DMS 273 treated with DMSO at 0.1 percent for 48 hours (cell line): ENCODE data around the gene MACROH2A1.
"Not testable (repeated sequence)": the region's sequence is repeated elsewhere in the genome, so short reads cannot be mapped to it uniquely, and the experiment has no call there.

Source experiments
- DNase-seq: peaks from one replicate; lab custom pipeline; 2025; lab: John Stamatoyannopoulos, UW

Gene MACROH2A1

DNA sequence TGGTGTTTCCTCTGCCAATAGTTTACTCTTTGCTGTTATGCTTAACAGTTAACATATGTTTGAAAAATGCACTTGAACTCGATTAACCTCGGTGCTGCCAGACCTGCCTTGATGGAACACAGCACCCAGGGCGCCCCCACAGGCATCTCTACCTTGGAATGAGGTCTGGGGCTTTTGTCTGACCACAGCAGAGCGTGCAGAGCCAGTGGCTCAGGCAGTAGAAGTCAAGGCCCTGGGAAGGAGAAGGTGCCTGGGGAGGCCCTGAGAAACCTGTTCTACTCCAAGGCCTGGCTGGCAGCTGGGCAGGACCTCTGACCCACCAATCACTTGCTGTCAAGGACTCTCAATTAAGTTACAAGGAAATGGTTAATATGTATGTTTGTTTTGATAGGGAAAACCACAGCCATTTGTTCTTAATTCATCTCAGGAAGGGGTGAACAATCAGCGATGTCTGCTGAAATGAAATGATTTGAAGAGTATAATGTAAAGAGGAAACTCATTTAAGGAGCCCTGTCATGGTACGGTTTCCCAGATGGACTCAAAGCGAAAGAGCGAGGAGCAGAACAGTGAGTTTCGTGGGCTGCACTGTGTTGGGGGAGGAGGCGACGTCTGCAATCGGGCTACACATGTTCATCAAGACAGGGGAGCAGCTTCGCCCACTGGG lies 21.9 kb downstream of the MACROH2A1 start:
- DNase-seq: no peak

DNA sequence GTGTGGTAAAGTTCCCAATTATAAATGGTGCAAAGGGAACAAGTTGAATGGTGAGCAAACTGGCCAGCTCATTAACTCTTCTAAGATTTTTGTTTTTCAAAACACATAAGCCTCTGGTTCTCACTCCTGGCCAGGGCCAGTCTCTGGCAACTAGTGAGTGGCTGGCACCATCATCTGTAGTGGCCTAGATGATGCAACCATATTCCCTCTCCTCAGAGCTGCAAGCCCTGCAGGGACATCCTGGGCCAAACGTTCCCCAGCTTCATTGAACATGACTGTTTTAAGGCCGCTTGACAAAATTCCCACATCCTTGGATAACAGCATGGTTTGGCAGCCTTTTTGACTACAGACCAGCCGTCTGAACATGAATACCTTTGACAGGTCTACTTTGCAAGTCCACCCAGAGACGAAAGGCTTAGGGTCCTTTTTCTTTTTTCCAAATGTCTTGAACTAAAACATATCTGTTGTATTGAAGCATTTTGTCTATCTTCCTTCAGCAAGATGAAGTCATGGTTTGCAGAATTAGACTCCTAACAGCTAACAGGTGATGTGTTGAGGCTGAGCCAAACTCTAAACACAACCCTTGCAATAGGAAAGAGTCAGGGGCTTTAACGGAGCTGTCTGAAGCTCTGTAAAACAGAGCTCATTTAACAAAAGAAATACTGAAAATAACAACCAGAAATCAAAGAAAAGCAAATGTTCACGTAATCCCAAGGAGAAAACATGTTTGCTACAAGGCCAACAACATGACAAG lies 23.8 kb downstream of the MACROH2A1 start:
- no peak for DNase-seq

DNA sequence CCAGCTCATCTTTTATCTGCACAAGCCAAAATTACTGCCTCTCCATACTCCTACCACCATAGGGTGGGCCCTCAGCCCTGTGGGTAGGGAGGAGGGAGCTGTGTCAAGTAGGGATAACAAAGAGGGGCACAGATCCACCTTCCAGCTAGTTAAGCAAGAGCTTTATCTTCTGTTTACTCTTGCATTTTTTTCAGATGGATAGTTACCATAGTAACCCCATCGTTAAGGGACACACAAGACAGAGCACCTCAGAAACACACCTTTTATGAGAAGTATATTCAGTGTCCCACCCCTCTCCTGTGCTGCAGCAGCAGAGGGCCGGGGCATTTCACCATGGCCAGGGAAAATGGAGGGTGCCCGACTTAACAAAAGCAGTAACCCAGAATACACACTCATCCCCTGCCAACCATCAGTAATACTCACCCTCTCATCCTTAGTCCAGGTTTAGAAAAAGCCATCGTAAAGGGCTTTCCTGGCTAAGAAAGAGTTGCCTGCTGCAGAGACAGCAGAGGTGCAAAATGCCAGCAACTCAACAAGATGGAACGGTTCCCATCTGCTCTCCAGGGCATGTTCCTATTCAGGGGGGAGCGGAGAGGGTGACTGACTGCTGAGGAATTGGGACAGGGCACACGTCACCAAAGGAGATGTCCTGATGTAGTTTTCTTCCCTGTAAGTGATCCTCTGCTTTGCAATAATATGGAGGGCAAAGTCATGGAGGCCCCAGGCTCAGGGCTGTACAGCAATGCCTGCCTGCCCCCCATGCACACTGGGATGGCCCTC lies 25.1 kb downstream of the MACROH2A1 start:
- DNase-seq: no peak

DNA sequence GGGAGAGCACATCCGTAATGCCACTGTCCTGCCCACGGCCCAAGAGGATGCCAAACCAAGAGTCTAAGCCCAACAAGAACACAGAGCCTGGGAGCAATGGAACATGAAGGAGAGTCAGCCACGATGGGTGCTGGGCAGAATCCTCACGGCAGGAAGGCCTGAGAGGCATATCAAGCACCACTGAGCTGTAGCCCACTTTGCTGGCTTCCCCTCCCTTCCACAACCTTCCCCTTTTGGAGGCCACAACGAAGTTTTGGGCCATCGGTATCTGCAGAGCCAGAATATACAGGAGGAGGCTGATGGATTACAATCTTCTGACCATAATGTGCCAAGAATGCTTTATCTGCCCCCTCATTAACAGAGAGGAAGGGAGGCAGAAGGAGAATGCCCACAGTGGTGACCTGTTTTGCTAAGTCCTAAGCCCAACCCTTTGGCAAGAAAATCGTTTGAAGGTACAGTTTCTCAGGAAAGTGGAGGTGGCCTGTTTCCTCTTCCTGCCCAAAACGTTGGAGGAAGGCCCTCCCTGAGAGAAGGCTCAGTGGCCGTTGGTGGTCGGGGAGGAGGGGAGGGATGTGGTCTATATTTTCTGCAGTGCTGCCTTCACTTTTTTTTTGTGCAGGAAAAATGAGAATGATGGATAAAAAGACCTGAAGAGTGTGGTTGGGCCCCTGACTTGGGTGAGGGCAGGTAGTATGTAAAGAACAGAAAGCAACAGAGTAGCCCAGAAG lies 26.2 kb downstream of the MACROH2A1 start:
- no peak for DNase-seq

DNA sequence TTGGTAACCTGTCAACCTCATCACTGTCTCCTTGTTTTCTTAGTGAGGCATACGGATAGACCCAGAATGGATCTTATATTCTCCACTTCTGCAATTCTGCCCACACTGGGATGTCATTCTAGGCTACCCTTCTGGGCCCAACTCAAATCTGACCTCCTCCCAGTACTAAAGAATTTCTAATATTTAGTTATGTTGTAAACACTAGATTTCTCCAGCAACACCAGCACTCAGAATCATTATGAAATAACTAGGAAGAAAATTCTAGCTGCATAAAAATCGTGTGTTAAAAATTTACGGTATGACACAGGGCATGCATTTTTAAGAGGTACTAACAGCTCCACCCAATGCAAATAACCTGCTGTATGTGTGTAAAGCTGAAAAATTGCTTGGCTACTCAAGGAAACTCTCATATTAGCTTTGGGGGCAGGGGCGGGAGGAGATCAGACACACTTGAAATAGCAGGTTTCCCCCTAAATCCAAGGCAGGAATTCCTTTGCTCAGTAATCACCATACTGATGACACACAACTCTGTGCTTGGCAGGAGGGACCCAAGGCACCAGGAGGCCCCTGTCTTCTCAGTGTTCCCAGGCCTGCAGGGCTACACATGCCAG lies 27.3 kb downstream of the MACROH2A1 start:
- DNase-seq: no peak

DNA sequence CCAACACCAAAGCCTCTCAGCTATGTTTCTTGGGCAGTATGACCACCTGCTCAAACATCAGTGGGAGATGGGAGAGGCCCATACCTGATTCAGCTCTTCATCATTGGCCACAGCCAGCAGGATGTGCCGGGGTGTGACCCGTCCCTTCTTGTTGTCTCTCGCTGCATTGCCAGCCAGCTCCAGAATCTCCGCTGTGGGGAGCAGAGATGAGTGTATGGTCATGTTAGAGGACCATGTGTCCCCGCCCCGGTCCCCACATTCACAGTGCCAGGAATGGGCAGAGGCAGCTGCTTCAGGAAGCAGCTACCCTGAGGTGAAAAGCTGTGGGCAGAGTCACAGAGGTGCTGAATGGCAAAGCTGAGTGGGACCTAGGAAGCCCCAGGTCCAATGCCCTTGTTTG lies 29.1 kb downstream of the MACROH2A1 start:
- DNase-seq: no peak

DNA sequence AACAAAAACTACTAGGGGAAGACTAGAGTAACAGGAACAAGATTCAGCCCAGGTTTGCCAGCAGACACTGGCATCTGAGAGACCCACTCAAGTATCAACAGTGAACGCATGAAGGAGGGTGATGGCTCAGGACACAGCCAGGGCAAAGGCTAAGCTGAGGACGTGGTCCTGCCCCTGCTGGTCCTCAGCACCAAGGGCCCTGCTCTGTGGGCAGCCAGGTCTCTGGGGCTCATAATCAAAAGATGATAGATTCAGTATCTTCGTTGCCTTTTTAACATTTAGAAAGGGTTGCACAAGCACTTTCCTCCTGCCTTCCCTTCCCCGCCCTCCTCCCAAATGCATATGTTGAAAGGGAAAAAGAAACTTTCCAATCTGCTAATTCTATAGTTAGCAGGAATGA lies 31.5 kb downstream of the MACROH2A1 start:
- no peak for DNase-seq

DNA sequence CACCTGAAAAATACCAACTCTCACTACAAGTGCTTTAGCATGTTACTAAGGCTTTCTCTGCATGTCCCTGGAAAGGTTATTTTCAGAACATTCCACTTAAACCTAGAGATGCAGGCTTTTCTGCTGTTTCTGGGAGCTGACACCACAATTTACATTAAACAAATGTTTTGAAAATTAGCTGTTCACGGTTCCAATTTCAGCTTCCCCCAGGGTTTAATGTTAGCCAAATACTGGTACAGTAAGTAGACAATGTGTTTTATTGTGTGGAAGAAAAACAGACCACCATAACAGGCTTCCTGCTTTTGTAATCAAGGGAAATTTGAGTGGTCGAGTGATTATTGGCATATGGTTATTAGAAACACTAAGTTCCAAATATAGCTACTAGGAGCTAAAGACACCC lies 32.0 kb downstream of the MACROH2A1 start:
- no peak for DNase-seq

DNA sequence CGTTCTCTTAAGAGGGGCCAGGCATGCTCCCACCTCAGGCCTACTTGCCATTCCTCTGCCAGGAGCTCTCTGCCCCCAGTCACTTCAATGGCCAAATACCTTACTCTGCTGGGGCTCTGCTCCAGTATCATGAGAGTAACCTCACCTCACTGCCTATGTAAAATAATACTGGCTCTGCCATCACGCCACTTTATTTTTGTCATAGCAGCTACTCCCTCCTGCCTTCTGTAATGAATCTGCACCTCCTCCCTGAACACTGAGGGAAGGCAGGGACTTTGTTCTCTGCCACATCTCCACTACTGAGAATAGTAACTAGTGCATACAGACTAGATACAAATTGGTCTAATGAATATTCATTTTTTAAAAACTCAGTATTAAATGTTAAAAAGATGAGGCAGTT lies 33.8 kb downstream of the MACROH2A1 start:
- DNase-seq: no peak

DNA sequence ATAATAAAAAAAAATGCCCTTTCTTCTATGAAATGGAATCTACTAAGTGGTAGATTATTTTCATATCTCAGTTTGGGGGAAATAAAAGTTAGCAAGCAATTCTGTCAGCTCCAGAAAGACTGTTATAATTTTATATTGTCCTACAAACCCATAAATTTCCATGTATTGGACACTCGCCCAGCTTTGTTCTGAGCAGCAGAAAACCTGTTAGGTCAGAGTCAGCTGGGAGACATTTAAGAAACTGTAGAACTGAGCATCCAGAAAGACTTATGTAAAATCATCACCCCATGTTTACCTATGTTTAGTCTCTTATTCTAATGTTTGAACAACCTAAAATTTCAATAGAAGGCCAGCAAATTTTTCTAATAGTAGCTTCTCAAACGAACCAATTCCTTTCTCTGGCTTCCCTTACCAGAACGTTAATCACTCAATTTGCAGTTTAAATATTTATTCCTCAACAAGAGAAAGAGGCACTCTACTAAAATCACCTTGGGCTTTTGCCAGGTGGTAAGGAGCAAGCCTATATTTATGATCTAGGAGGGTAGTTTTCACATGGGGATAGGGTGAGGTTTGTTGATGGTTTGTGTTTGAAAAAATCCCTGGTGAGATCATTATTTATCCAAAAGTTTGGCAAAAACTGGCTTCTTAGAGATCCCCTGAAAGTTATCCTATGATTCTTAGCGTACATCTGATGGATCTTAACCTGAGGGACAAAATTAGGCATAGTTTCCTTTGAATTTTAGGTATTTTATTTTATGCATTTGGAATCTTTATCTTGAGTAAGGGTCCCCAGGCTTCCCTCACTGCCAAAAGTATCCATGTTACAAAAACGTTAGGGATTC lies 34.4 kb downstream of the MACROH2A1 start:
- DNase-seq: no peak

DNA sequence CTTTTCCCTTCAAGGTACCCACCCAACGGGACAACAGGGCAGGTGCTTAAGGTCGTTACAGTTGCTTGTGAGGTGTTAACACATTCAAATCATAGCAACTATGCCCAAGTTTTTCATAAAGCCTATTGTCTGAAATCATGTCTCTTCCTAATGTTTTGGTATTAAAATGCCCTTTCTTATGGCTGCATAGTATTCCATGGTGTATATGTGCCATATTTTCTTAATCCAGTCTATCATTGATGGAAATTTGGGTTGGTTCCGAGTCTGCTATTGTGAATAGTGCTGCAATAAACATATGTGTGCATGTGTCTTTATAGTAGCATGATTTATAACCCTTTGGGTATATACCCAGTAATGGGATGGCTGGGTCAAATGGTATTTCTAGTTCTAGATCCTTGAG lies 35.7 kb downstream of the MACROH2A1 start:
- not testable (repeated sequence) for DNase-seq

DNA sequence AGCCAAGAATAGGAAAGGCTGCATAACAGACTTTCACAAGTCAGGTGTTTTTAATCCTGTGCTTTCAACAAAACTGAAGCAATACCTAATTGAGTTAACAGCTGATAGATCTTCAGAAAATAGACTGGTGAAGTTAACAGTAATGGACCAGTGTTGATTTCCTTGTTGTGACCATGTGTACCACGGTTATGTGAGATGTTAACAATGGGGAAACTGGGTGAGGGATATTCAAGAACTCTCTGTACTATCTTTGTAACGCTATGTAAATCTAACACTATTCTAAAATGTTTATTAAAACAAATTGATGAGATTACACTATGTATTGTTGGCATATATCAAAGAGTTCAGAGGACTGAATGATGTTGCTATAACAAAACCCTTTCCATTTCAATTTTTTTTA lies 36.9 kb downstream of the MACROH2A1 start:
- DNase-seq: no peak

DNA sequence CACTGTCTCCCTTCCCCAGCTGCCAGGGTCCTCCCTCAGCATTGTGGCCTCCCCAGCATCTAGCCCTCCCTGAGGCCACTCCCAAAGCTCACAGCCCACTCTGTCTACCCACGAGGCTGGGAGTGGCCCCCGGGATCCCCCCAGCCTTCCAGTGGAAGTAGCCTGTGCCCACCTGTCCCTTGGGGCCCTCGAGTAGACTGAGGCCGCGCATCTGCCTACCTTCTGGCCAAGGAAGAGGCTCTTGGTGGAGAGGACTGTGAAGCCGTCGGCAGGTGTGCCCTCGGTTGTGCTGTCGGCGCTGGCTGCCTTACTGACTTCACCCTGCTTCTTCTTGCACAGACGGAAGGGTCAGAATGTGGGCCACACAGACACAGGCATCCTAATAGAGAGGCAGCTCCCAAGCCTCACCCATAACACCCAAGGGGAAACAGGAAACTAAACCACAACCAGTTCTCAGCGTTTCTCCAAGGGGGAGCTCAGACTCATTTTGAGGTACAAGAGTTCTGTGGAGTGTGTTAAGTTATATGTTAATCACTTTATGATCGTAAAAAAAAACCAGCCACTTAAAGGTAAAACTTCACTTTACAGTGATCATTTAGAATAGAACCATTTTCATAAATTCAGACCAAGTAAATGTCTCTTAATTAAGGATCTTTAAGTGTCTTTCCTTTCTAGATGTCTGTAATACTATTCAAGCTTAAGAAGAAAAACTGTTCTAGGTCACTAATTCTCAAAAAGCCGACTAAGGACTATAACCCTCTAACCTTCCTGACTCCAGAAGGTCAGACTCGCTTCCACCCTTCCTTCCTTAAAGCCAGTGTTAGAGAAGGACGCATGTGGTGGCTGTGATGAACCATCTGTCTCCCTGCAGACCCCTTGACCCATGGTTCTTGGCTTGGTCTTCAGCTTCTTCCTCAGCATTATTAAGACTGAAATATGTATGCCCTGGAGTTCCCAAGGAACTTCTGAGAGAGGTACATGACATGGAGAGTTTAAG lies 38.5 kb downstream of the MACROH2A1 start:
- no peak for DNase-seq

DNA sequence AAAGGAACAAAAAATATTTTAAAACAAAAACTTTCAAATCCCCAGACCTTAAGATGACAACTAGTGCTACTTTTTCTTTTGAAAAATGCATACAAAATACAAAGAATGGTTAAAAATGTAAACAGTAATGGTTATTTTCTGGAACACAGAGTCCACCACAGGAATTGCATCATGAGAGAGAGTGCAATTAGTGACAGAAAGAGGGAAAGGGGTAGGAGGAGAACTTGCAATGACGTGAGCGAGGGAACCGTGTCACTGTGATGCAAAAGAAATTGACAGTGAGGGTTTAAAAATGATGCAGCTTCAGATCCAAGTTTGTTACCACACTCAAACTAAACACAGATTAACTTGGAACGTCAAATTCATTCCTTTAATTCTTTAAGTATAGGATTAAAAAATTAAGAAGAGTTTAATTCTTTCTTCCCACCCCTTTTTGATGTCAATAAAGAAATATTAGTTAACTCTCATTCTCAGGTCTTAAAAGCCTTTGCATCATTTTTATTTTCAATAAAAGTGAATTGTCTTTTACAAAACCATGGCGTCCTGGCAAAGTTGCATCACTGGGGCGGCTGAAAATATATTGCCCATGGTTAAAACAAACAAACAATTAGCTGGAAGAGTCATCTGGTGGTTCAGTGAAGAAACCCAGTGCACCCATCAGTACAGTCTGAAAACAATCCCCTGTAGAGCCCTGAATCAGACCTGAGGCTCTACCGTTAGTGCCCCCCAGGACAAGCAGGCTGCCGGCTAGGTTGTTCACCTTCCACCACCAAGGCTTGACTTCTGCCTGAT lies 39.5 kb downstream of the MACROH2A1 start:
- DNase-seq: no peak

DNA sequence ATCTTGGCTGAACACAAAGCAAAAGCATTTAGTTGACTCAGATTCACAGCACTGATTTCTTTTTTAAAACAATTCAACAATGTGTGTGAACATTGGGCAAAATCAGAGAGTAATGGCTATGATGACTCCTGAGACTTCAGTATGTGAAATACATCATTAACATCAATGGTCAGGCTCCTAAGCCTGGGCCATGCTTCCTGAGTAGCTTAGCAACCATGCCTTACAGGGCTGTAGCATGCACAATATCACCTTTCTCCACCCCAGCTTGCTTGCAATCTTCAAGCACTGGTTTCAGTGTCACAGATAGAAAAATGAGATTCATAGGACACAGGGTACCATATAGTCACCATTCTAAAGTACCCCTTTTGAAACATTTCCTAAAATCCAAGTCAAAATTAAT lies 41.3 kb downstream of the MACROH2A1 start:
- DNase-seq: no peak

DNA sequence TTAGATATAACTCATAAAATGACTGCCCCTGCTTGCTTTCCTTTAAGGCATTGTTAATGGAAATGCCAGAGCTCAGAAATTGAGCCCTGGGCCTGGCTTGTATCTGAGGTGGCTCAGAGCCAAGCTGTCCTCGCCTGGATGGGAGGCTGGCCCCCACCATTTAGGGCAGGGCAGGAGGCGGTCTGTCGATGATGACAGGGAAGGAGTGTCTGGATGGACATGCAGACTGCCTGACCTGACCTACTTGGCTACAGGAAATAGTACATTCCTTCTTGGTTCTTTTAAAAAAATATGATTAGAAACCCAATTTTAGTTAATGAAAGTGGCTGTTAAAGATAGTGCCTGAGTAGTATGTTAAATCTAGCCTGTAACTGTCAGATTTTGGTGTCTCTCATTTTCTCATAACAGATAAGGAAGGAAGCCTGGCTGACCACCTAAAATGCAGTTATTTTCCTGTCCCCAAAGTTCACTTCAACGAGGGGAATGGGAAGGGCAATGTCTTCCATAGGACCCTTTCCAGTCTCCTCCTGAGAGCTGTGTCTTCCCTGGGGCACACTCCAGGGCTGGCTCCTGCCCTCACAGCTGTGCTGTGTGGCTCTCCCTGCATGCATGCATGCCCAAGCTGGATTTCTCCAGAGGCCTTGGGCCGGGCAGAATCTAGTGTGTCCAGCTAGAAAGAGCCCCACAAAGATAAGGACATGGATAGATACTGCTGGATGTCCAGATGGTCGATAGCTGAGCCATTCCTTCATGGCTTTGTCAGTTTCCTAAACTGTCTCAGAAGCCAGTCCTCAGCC lies 42.3 kb downstream of the MACROH2A1 start:
- no peak for DNase-seq

DNA sequence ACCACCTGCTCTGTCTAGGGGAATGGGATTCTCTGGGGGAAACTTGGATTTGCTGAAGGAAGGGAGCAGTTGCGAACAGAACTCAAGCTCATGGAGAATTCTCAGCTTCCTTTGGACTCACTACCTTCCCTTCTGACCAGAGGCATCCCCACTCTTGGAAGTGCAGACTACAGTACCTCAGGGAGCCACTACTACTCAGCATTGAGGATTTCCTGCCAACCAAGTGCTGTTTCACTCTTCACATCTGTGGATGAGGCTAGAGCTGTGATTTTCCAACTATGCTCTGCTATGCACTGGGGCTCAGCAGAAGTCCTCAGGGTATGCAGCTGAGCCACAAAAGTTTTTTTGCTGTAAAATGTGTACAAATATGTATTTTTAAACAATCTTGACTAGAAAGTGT lies 43.9 kb downstream of the MACROH2A1 start:
- DNase-seq: no peak
